H1 (cell line): ENCODE results near the gene RPS6KA4. TPM values are rescaled to one million over a fixed set of nuclear protein-coding genes. Genes with fewer than 3 reads are reported as not detected.

ENCODE experiments used
- EP300 ChIP-seq, 2 experiments: IDR thresholded peaks; 1 replicate in 1 of 2; 2 replicates in 1 of 2; pipeline ENCODE4 v1.6.1; 2011 to 2012; ENCODE audit warnings: low read depth in 2 of 2, low read length in 2 of 2, mild to moderate bottlenecking in 2 of 2, borderline replicate concordance in 1 of 2, inconsistent platforms in 1 of 2, moderate library complexity in 1 of 2
- polyA plus RNA-seq, 7 experiments: library from polyadenylated mRNA; depleted of rRNA in 3 of 7; stranded (reverse) in 5 of 7; unstranded in 2 of 7; fragments of >200 nt in 5 of 7; fragments of 200-250 nt in 2 of 7; gene quantifications; 1 replicate in 5 of 7; 2 replicates in 1 of 7; 4 replicates in 1 of 7; pipeline versions ENCODE4 v1.2.1 to v1.2.3, GENCODE V29; 2011 to 2013; ENCODE audit warnings: missing spikeins in 2 of 7, mixed read lengths in 2 of 7
- total RNA-seq: library from RNA; stranded (reverse); fragmentation: NEBNext Ultra II Directional; extraction: Animal tissue kit (Norgen Biotek cat#: 25700); gene quantifications from 2 replicates; pipeline ENCODE4 v1.2.1, GENCODE V29; 2021

The RPS6KA4 gene
- total and polyA plus RNA-seq, 2 of the 8 experiments (the other 6 are each of a cell fraction or from before 2014, with no cell fraction given) = 8.2 to 12.6 TPM

- no peak for TF ChIP-seq EP300 (IDR thresholded peaks at IDR 0.05; ENCODE audit: borderline replicate concordance in 1 of 2, low read depth in 2 of 2, low read length in 2 of 2)
- TF ChIP-seq, all 59 proteins: peak for 0
These were observed 27.2 kb downstream of the RPS6KA4 start (continued) for GRCh38 chr11:64385945-64386704.
